ENCODE measurements around the gene OXCT1.

- TF ChIP-seq CTCF (IDR thresholded peaks at IDR 0.05), result no peak
- no peak for TF ChIP-seq EZH2phosphoT487 (IDR thresholded peaks at IDR 0.05)
- TF ChIP-seq EZH2 (IDR thresholded peaks at IDR 0.05), result no peak
These were observed 37.8 kb downstream of the OXCT1 start for GRCh38 chr5:41832430-41832829.
